ENCODE measurements around the gene PLXDC1.

PLXDC1 gene

GRCh38 chr17:39147221-39148185 is 3.9 kb downstream of the PLXDC1 start:
- no peak for DNase-seq (ENCODE audit: extremely low spot score)
- POLR2A ChIA-PET: no interaction called here
- CTCF ChIA-PET: interaction anchor here (1.7 to 3.2 kb wide), 2 partner anchors 17 to 164 kb away, joined by 5 to 11 read pairs; no protein-coding TSS in a partner anchor
- no peak for TF ChIP-seq CTCF (IDR thresholded peaks at IDR 0.05; ENCODE audit: control extremely low read depth, extremely low read depth, low read depth, missing control alignments)

GRCh38 chr17:39146273-39146672 is 5.2 kb downstream of the PLXDC1 start:
- ChIA-PET POLR2A (no interaction called here), CTCF (no interaction called here)
- no peak for DNase-seq (ENCODE audit: extremely low spot score)
- no peak for TF ChIP-seq CTCF (IDR thresholded peaks at IDR 0.05; ENCODE audit: control extremely low read depth, extremely low read depth, low read depth, missing control alignments)

DNA sequence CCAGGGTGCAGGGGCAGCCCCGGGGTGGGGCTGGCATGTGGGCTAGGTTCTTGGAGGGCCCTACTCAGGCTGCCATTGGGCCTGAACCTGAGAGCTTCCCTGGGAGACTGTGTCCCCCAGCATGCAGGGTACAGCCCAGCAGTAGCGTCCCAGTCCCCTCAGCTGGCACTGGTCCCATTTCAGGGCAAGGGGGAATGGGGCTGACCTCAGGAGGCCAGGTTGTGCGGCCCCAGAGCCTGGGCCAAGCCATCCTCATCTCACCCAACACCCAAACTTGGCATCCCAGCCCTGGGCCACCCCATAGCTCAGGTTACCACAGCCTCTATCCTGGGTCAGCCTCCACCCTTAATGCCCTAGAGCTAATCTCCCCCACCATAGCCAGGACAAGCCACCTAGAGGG is 6.3 kb downstream of the PLXDC1 start:
- no peak for TF ChIP-seq CTCF (IDR thresholded peaks at IDR 0.05; ENCODE audit: control extremely low read depth, extremely low read depth, low read depth, missing control alignments)
- CTCF ChIA-PET: interaction anchor here (0.9 to 2.9 kb wide), 4 partner anchors 8 to 162 kb away, joined by 3 to 14 read pairs (median 6); no protein-coding TSS in a partner anchor
- POLR2A ChIA-PET: no interaction called here
- DNase-seq (ENCODE audit: extremely low spot score): no peak

GRCh38 chr17:39144416-39144840 is 7.0 kb downstream of the PLXDC1 start:
- DNase-seq (ENCODE audit: extremely low spot score): no peak
- TF ChIP-seq CTCF (IDR thresholded peaks at IDR 0.05; ENCODE audit: control extremely low read depth, extremely low read depth, low read depth, missing control alignments): no peak
- CTCF ChIA-PET: interaction anchor here (0.9 to 2.9 kb wide), 6 partner anchors 9 to 161 kb away, joined by 3 to 14 read pairs (median 5); no protein-coding TSS in a partner anchor
- POLR2A ChIA-PET: no interaction called here

DNA sequence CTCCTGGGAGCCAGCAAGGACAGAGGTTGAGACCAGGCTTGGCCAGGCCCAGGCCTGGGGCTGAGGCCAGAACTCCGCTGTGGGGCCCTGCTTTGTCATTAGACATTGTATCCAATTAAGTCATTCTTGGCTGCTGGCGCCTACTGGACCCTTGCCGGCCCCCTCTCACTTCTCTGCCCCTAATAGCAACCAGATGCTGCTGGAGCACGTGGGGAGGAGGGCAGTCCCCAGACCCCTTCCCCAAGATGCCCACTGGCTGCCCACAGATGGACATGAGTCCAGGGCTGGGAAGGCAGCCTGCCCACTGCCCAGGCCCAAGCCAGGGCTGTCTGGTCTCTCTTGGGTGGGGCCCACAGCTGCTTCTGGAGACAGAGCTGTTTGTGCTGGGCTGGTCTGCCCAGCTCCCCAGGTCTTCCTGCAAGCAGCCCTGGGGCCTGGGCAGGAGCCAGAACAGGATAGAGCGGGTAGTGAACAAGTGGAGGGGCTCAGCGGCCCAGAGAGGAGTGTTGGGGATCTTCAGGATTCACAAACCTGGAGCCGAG is 7.8 kb downstream of the PLXDC1 start:
- no peak for DNase-seq (ENCODE audit: extremely low spot score)
- CTCF ChIA-PET: interaction anchor here (0.9 to 2.9 kb wide), 6 partner anchors 10 to 160 kb away, joined by 3 to 14 read pairs (median 5); no protein-coding TSS in a partner anchor
- no peak for TF ChIP-seq CTCF (IDR thresholded peaks at IDR 0.05; ENCODE audit: control extremely low read depth, extremely low read depth, low read depth, missing control alignments)
- POLR2A ChIA-PET: no interaction called here

- DNase-seq (ENCODE audit: extremely low spot score): no peak
- ChIA-PET CTCF (interaction anchor here (2.9 kb wide), 1 partner anchor 11 kb away, joined by 14 read pairs; no protein-coding TSS in a partner anchor), POLR2A (no interaction called here)
- TF ChIP-seq CTCF (IDR thresholded peaks at IDR 0.05; ENCODE audit: control extremely low read depth, extremely low read depth, low read depth, missing control alignments): no peak
These were observed 9.3 kb downstream of the PLXDC1 start for GRCh38 chr17:39141915-39142664.

All from GM10248 (cell line).